H9 (cell line): ENCODE results near the gene WIZ. TPM values are rescaled to one million over a fixed set of nuclear protein-coding genes. Genes with fewer than 3 reads are reported as not detected.

Source experiments
- DNase-seq: peaks from one replicate; pipeline ENCODE4 v3.0.0-alpha.2; 2017
- H2AFZ ChIP-seq: one replicate; pipeline ENCODE4 v1.6.1; 2013; ENCODE audit warnings: mild to moderate bottlenecking, low read length, control low read depth, moderate library complexity
- H2AK5ac ChIP-seq: 2 replicates; pipeline ENCODE4 v1.6.1; 2013; ENCODE audit warnings: low read length, control low read depth, mixed read lengths; ENCODE audit not compliant: insufficient read length
- H2BK120ac ChIP-seq: one replicate; pipeline ENCODE4 v1.6.1; 2013; ENCODE audit warnings: low read depth, mild to moderate bottlenecking, low read length, control low read depth, inconsistent platforms; ENCODE audit not compliant: poor library complexity, severe bottlenecking
- H2BK12ac ChIP-seq: 2 replicates; pipeline ENCODE4 v1.6.1; 2013; ENCODE audit warnings: low read length, control low read depth, mixed read lengths, low read depth; ENCODE audit not compliant: insufficient read length
- H2BK15ac ChIP-seq: 2 replicates; pipeline ENCODE4 v1.6.1; 2013; ENCODE audit warnings: low read depth, low read length, control low read depth
- H2BK20ac ChIP-seq: one replicate; pipeline ENCODE4 v1.6.1; 2013; ENCODE audit warnings: low read depth, mild to moderate bottlenecking, low read length, control low read depth, inconsistent platforms; ENCODE audit not compliant: poor library complexity, severe bottlenecking
- H2BK5ac ChIP-seq: 2 replicates; pipeline ENCODE4 v1.6.1; 2013; ENCODE audit warnings: low read length, control low read depth, mixed read lengths; ENCODE audit not compliant: insufficient read length
- H3K14ac ChIP-seq: 2 replicates; pipeline ENCODE4 v1.6.1; 2013; ENCODE audit warnings: low read length, control low read depth; ENCODE audit not compliant: insufficient read depth
- H3K18ac ChIP-seq: 2 replicates; pipeline ENCODE4 v1.6.1; 2013; ENCODE audit warnings: low read depth, mild to moderate bottlenecking, mixed read lengths, low read length, control low read depth; ENCODE audit not compliant: insufficient read length
- H3K23ac ChIP-seq: 2 replicates; pipeline ENCODE4 v1.6.1; 2013; ENCODE audit warnings: low read length, control low read depth, mixed read lengths, low read depth; ENCODE audit not compliant: insufficient read length
- H3K23me2 ChIP-seq: 2 replicates; pipeline ENCODE4 v1.6.1; 2013; ENCODE audit warnings: low read depth, mild to moderate bottlenecking, mixed read lengths, low read length, control low read depth; ENCODE audit not compliant: insufficient read length, poor library complexity, severe bottlenecking
- H3K27ac ChIP-seq: 2 replicates; pipeline ENCODE4 v1.5.1; 2013; ENCODE audit warnings: low read length, control low read depth, mixed read lengths, low read depth; ENCODE audit not compliant: insufficient read length
- H3K27me3 ChIP-seq: 2 replicates; pipeline ENCODE4 v1.6.1; 2013; ENCODE audit warnings: low read length, control low read depth, inconsistent platforms; ENCODE audit not compliant: insufficient read depth
- H3K4ac ChIP-seq: 2 replicates; pipeline ENCODE4 v1.6.1; 2013; ENCODE audit warnings: low read depth, mild to moderate bottlenecking, control low read depth, inconsistent platforms, low read length, moderate library complexity
- H3K4me1 ChIP-seq: 2 replicates; pipeline ENCODE4 v1.6.1; 2013; ENCODE audit warnings: low read length, control low read depth, inconsistent platforms; ENCODE audit not compliant: insufficient read depth
- H3K4me2 ChIP-seq: 2 replicates; pipeline ENCODE4 v1.6.1; 2013; ENCODE audit warnings: low read length, control low read depth, mixed read lengths; ENCODE audit not compliant: insufficient read length, insufficient read depth
- H3K56ac ChIP-seq: 2 replicates; pipeline ENCODE4 v1.6.1; 2013; ENCODE audit warnings: low read depth, mild to moderate bottlenecking, mixed read lengths, low read length, control low read depth; ENCODE audit not compliant: insufficient read length
- H3K79me1 ChIP-seq: 2 replicates; pipeline ENCODE4 v1.6.1; 2013; ENCODE audit warnings: low read depth, mild to moderate bottlenecking, moderate library complexity, low read length, control low read depth, inconsistent platforms; ENCODE audit not compliant: insufficient read depth, poor library complexity, severe bottlenecking
- H3K79me2 ChIP-seq: 2 replicates; pipeline ENCODE4 v1.6.1; 2013; ENCODE audit warnings: low read length, control low read depth, inconsistent platforms; ENCODE audit not compliant: insufficient read depth
- H3K9ac ChIP-seq: 2 replicates; pipeline ENCODE4 v1.6.1; 2013; ENCODE audit warnings: low read length, control low read depth, mixed read lengths; ENCODE audit not compliant: insufficient read length; ENCODE audit errors: extremely low read depth
- H3K9me3 ChIP-seq: one replicate; pipeline ENCODE4 v1.6.1; 2013; ENCODE audit warnings: low read depth, low read length, inconsistent platforms; ENCODE audit not compliant: control insufficient read depth
- H3T11ph ChIP-seq: one replicate; pipeline ENCODE4 v1.6.1; 2013; ENCODE audit warnings: mild to moderate bottlenecking, low read length, control low read depth, inconsistent platforms
- H4K20me1 ChIP-seq: one replicate; pipeline ENCODE4 v1.6.1; 2013; ENCODE audit not compliant: control insufficient read depth, insufficient read length, insufficient read depth
- H4K5ac ChIP-seq: 2 replicates; pipeline ENCODE4 v1.6.1; 2013; ENCODE audit warnings: low read depth, mild to moderate bottlenecking, mixed read lengths, low read length, control low read depth; ENCODE audit not compliant: insufficient read length
- H4K8ac ChIP-seq: replicated peaks from 2 replicates; pipeline ENCODE4 v1.6.1; 2013; ENCODE audit warnings: low read length, control low read depth, mixed read lengths, low read depth; ENCODE audit not compliant: insufficient read length
- H4K91ac ChIP-seq: 2 replicates; pipeline ENCODE4 v1.6.1; 2013; ENCODE audit warnings: low read depth, mild to moderate bottlenecking, moderate library complexity, mixed read lengths, low read length, control low read depth; ENCODE audit not compliant: insufficient read length
- H3K27ac Mint-ChIP-seq, 3 experiments: 2 replicates in 2 of 3; 3 replicates in 1 of 3; pipeline ENCODE4 v1.8.0; 2020 to 2021; ENCODE audit warnings: mixed read lengths in 3 of 3, mild to moderate bottlenecking in 1 of 3, moderate library complexity in 1 of 3
- H3K27me3 Mint-ChIP-seq: 2 replicates; pipeline ENCODE4 v1.8.0; 2021; ENCODE audit warnings: low read depth, mild to moderate bottlenecking, moderate library complexity, mixed read lengths
- H3K36me3 Mint-ChIP-seq, 3 experiments: 2 replicates in 2 of 3; 3 replicates in 1 of 3; pipeline ENCODE4 v1.8.0; 2020 to 2021; ENCODE audit warnings: low read depth in 3 of 3, mixed read lengths in 3 of 3; ENCODE audit not compliant: insufficient read depth in 1 of 3
- H3K4me1 Mint-ChIP-seq, 2 experiments: 2 replicates each; pipeline ENCODE4 v1.8.0; 2020; ENCODE audit warnings: mixed read lengths in 2 of 2
- H3K4me3 Mint-ChIP-seq, 2 experiments: 2 replicates in 1 of 2; 3 replicates in 1 of 2; pipeline ENCODE4 v1.8.0; 2020 to 2021; ENCODE audit warnings: mild to moderate bottlenecking in 2 of 2, mixed read lengths in 2 of 2, moderate library complexity in 1 of 2
- H3K9me3 Mint-ChIP-seq, 2 experiments: 2 replicates in 1 of 2; 3 replicates in 1 of 2; pipeline ENCODE4 v1.8.0; 2020; ENCODE audit warnings: mild to moderate bottlenecking in 2 of 2, mixed read lengths in 2 of 2, moderate library complexity in 1 of 2
- CTCF ChIP-seq: fragments of 200-600 bp; sonication (generic); conservative IDR thresholded peaks from 3 replicates; pipeline ENCODE4 v1.8.0; 2021; ENCODE audit warnings: antibody characterized with exemption, mild to moderate bottlenecking
- WGBS: extraction: QIAGEN DNeasy Blood & Tissue Kit; methylation state at CpG from one replicate; pipeline ENCODE4 v1.1.7; 2013; ENCODE audit warnings: missing lambda C conversion rate, low lambda C conversion rate, mixed read lengths; ENCODE audit not compliant: insufficient read length; ENCODE audit errors: extremely low coverage; 5-methylcytosine and 5-hydroxymethylcytosine counted together
- total RNA-seq: library from RNA; stranded (reverse); gene quantifications from 2 replicates; pipeline ENCODE4 v1.2.1, GENCODE V29; 2021

Gene WIZ
- total RNA-seq, 1 experiment from 2014 or later = 33.3 TPM

- Histone ChIP-seq H2AFZ (no peak overlapping the region), H3T11ph (no peak overlapping the region), H3K79me1 (no peaks in the 10 kb centered on the region), H4K8ac (no peak overlapping the region), H3K27ac (no peak overlapping the region), H2AK5ac (no peak overlapping the region), H4K20me1 (no peaks in the 10 kb centered on the region), H3K4ac (no peak overlapping the region), H3K9ac (no peak overlapping the region), H3K14ac (no peak overlapping the region), H3K23me2 (peaks cover 32% of the 10 kb centered on the region), H4K91ac (no peak overlapping the region), H2BK15ac (peak overlapping the region; percentile 1; the same call in 1 of the 2 replicates), H4K5ac (no peak overlapping the region), H3K9me3 (no peaks in the 10 kb centered on the region), H2BK20ac (no peak overlapping the region), H2BK12ac (no peak overlapping the region), H2BK120ac (no peak overlapping the region), H3K4me1 (no peaks in the 10 kb centered on the region; the same call in 1 of the 2 replicates), H3K4me2 (peak overlapping the region; percentile 82), H3K27me3 (peaks cover 8% of the 10 kb centered on the region; the same call in 1 of the 2 replicates), H3K18ac (peak overlapping the region; percentile 7), H3K23ac (no peak overlapping the region), H3K79me2 (no peaks in the 10 kb centered on the region), H2BK5ac (no peak overlapping the region), H3K56ac (no peak overlapping the region)
- H3K27me3 Mint-ChIP-seq = peaks cover 56% of the 10 kb centered on the region
- peak; percentile 43 for TF ChIP-seq CTCF
- H3K36me3 Mint-ChIP-seq = no peaks in the 10 kb centered on the region
- no peak overlapping the region for H3K27ac Mint-ChIP-seq
- H3K9me3 Mint-ChIP-seq = peaks cover 0 to 2% of the 10 kb centered on the region in 2 experiments; a peak in 4 of 5 replicates
- peak; percentile 56 for DNase-seq
- peaks cover 13 to 32% of the 10 kb centered on the region in 2 experiments for H3K4me1 Mint-ChIP-seq
- no CpG with 5 or more reads among the region's 44 CpGs for WGBS
- H3K4me3 Mint-ChIP-seq = peak overlapping the region; percentile 52 to 82
Observed at GRCh38 chr19:15453091-15453578, 3.4 kb upstream of the WIZ start.
